ENCODE results near the gene LRMDA.

DNA sequence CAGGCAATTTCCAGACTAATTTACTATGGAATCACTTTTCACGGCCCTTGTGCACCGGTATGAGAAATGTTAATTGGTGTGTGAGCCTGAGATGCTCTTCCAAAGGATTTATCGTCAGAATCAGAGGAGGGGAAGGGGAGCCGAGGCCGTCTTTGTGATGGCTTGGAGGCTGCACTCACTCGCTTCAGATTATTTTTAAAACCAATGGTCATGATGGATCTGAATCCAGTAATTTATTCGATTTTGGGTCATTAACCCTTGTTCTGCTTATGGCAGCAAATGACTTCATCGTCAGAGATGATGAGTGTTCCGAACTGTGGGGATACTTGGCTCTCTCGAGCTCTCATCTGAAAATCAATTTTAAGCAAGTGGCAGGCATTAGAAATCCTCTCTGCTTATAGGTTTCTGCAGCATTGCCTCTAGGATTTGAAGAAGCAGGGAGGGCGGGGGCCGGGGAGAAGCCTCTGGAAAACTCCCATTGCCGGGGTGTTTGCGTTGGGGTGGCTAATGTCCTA lies 576.3 kb downstream of the LRMDA start:
- no peak for TF ChIP-seq ZNF350 (tag by site-specific recombination; IDR thresholded peaks at IDR 0.05)
- TF ChIP-seq ZNF747 (tag by site-specific recombination; IDR thresholded peaks at IDR 0.05): no peak
- TF ChIP-seq RBAK (tag by site-specific recombination; IDR thresholded peaks at IDR 0.05): no peak
- TF ChIP-seq, protein P1, sequence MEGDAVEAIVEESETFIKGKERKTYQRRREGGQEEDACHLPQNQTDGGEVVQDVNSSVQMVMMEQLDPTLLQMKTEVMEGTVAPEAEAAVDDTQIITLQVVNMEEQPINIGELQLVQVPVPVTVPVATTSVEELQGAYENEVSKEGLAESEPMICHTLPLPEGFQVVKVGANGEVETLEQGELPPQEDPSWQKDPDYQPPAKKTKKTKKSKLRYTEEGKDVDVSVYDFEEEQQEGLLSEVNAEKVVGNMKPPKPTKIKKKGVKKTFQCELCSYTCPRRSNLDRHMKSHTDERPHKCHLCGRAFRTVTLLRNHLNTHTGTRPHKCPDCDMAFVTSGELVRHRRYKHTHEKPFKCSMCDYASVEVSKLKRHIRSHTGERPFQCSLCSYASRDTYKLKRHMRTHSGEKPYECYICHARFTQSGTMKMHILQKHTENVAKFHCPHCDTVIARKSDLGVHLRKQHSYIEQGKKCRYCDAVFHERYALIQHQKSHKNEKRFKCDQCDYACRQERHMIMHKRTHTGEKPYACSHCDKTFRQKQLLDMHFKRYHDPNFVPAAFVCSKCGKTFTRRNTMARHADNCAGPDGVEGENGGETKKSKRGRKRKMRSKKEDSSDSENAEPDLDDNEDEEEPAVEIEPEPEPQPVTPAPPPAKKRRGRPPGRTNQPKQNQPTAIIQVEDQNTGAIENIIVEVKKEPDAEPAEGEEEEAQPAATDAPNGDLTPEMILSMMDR (tag by site-specific recombination; IDR thresholded peaks at IDR 0.05): no peak
